SK-N-SH treated with all-trans-retinoic acid at 6 μM for 48 hours (cell line): ENCODE measurements around the gene HIRA.

Experiments used
- BACH2 ChIP-seq: fragments of 250-450 bp; sonication (Bioruptor Pico); IDR thresholded peaks from 2 replicates; pipeline ENCODE4 v1.9.0; 2021; ENCODE audit warnings: mild to moderate bottlenecking, borderline replicate concordance
- CREB5 ChIP-seq: fragments of 250-450 bp; sonication (Bioruptor Pico); IDR thresholded peaks from 2 replicates; pipeline ENCODE4 v1.5.1; 2020; ENCODE audit warnings: low read depth, mild to moderate bottlenecking, moderate library complexity
- CSDC2 ChIP-seq: fragments of 250-450 bp; sonication (Bioruptor Pico); IDR thresholded peaks from 2 replicates; pipeline ENCODE4 v1.5.0; 2020; ENCODE audit warnings: mild to moderate bottlenecking, moderate library complexity
- PATZ1 ChIP-seq: fragments of 250-450 bp; sonication (Bioruptor Pico); IDR thresholded peaks from 2 replicates; pipeline ENCODE4 v1.8.0; 2020; ENCODE audit warnings: mild to moderate bottlenecking, moderate library complexity, borderline replicate concordance
- TCF4 ChIP-seq: fragments of 250-450 bp; sonication (Bioruptor Pico); IDR thresholded peaks from 2 replicates; pipeline ENCODE4 v1.8.0; 2021; ENCODE audit warnings: mild to moderate bottlenecking, moderate library complexity, borderline replicate concordance

- TF ChIP-seq BACH2 (CRISPR knock-in tag): no peak
- TF ChIP-seq PATZ1 (CRISPR knock-in tag): no peak
- TF ChIP-seq TCF4 (CRISPR knock-in tag): no peak
- TF ChIP-seq CSDC2: no peak
- no peak for TF ChIP-seq CREB5
Observed at GRCh38 chr22:19457828-19458428, 26.4 kb upstream of the HIRA start.
